Lung (tissue), 12 donors: ENCODE measurements around the gene MIR17HG. TPM values are rescaled to one million over a fixed set of nuclear protein-coding genes. Genes with fewer than 3 reads are reported as not detected.

ENCODE experiments used
- ATAC-seq: fragments of 200-7000 bp; cut with Tn5 transposase; one replicate; pipeline ENCODE4 v1.9.1; 2020; ENCODE audit warnings: moderate number of reproducible peaks; ENCODE audit not compliant: insufficient read depth, low FRiP score
- DNase-seq, 3 donors: peaks; one replicate each; pipeline ENCODE4 v3.0.0-alpha.2; 2013 to 2017
- H3K27ac ChIP-seq, 2 donors: one replicate each; pipeline ENCODE4 v1.5.1; 2013; ENCODE audit warnings: mild to moderate bottlenecking in 2 of 2, moderate library complexity in 2 of 2, control low read depth in 1 of 2, inconsistent platforms in 1 of 2, low read depth in 1 of 2, low read length in 1 of 2
- H3K27me3 ChIP-seq, 3 donors: one replicate each; pipeline ENCODE4 v1.5.1; 2013; ENCODE audit warnings: low read length in 2 of 3; ENCODE audit not compliant: control insufficient read depth in 3 of 3, insufficient read depth in 3 of 3
- H3K36me3 ChIP-seq, 4 donors: one replicate each; pipeline ENCODE4 v1.5.1; 2013; ENCODE audit warnings: low read length in 4 of 4, mild to moderate bottlenecking in 1 of 4, moderate library complexity in 1 of 4; ENCODE audit not compliant: control insufficient read depth in 4 of 4, insufficient read depth in 4 of 4
- H3K4me1 ChIP-seq, 5 donors: one replicate each; pipeline ENCODE4 v1.5.1; 2013; ENCODE audit warnings: low read length in 5 of 5, mild to moderate bottlenecking in 2 of 5, moderate library complexity in 1 of 5; ENCODE audit not compliant: control insufficient read depth in 5 of 5, insufficient read depth in 5 of 5
- H3K4me3 ChIP-seq: one replicate; pipeline ENCODE4 v1.5.1; 2013; ENCODE audit warnings: mild to moderate bottlenecking, control low read depth, moderate library complexity
- H3K9ac ChIP-seq, 2 donors: one replicate each; pipeline ENCODE4 v1.5.1; 2013; ENCODE audit warnings: low read length in 2 of 2, control low read depth in 1 of 2; ENCODE audit not compliant: insufficient read depth in 1 of 2
- H3K9me3 ChIP-seq, 4 donors: one replicate each; pipeline ENCODE4 v1.5.1; 2013; ENCODE audit warnings: low read length in 3 of 4, mild to moderate bottlenecking in 1 of 4, moderate library complexity in 1 of 4; ENCODE audit not compliant: control insufficient read depth in 4 of 4, insufficient read depth in 3 of 4
- WGBS, 2 donors: extraction: QIAGEN DNeasy Blood & Tissue Kit; methylation state at CpG; one replicate each; pipeline ENCODE4 v1.1.7; 2013; 5-methylcytosine and 5-hydroxymethylcytosine counted together
- polyA plus RNA-seq, 2 donors: library from polyadenylated mRNA; stranded (reverse); fragments of 200-250 nt; gene quantifications; one replicate each; pipeline ENCODE4 v1.2.1, GENCODE V29; 2013
- total RNA-seq, 2 donors: library from RNA; depleted of rRNA in 1 of 2; stranded (reverse); fragments of >200 nt in 1 of 2; gene quantifications; one replicate each; pipeline ENCODE4 v1.2.1, GENCODE V29; 2014 to 2021
- TF ChIP-seq, protein P1 (sequence below): IDR thresholded peaks from 2 replicates; pipeline ENCODE4 v1.5.1; 2012; ENCODE audit warnings: mild to moderate bottlenecking; ENCODE audit errors: control extremely low read depth, extremely low read depth
- donor health status: control.
- donor health status: control.
- donor health status: Bipolar disorder and iron deficiency.
- donor health status: healthy.
- donor health status: DM: yes; HTN: yes; CAD: no.

Gene MIR17HG
- total and polyA plus RNA-seq, 4 donors: 0.60 to 8.8 (median 7.1) TPM

- TF ChIP-seq, protein P1, sequence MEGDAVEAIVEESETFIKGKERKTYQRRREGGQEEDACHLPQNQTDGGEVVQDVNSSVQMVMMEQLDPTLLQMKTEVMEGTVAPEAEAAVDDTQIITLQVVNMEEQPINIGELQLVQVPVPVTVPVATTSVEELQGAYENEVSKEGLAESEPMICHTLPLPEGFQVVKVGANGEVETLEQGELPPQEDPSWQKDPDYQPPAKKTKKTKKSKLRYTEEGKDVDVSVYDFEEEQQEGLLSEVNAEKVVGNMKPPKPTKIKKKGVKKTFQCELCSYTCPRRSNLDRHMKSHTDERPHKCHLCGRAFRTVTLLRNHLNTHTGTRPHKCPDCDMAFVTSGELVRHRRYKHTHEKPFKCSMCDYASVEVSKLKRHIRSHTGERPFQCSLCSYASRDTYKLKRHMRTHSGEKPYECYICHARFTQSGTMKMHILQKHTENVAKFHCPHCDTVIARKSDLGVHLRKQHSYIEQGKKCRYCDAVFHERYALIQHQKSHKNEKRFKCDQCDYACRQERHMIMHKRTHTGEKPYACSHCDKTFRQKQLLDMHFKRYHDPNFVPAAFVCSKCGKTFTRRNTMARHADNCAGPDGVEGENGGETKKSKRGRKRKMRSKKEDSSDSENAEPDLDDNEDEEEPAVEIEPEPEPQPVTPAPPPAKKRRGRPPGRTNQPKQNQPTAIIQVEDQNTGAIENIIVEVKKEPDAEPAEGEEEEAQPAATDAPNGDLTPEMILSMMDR: no peak
Measured at GRCh38 chr13:91357613-91358386, 10.3 kb downstream of the MIR17HG start.

GRCh38 chr13:91358387-91358782, 10.9 kb downstream of the MIR17HG start:
- no peak for ATAC-seq
- H3K27ac ChIP-seq: no peak overlapping the region
- 39 to 43% methylated on average over 2 of the region's 2 CpGs for WGBS, 2 donors
- no peak overlapping the region for H3K4me3 ChIP-seq
- TF ChIP-seq, protein P1: no peak
- H3K9ac ChIP-seq: no peak overlapping the region
- peaks cover 0 to 18% (median 9%) of the 10 kb centered on the region in 4 donors for H3K36me3 ChIP-seq
- H3K4me1 ChIP-seq: peaks cover 0 to 13% (median 5%) of the 10 kb centered on the region in 5 donors
- H3K27me3 ChIP-seq: no peaks in the 10 kb centered on the region
- peak in 1 of 3 donors; percentile 39 for DNase-seq
- H3K9me3 ChIP-seq: no peaks in the 10 kb centered on the region

More at GRCh38 chr13:91357613-91358386, 10.3 kb downstream of the MIR17HG start:
- H3K9ac ChIP-seq: no peak overlapping the region
- H3K27me3 ChIP-seq: no peaks in the 10 kb centered on the region
- H3K27ac ChIP-seq: no peak overlapping the region
- H3K9me3 ChIP-seq: no peaks in the 10 kb centered on the region
- peaks cover 0 to 18% (median 5%) of the 10 kb centered on the region in 5 donors for H3K4me1 ChIP-seq
- no peak for DNase-seq
- H3K4me3 ChIP-seq: no peak overlapping the region
- ATAC-seq: no peak
- WGBS, 2 donors: 56 to 66% methylated on average over 7 of the region's 7 CpGs
- peaks cover 0 to 19% (median 9%) of the 10 kb centered on the region in 4 donors for H3K36me3 ChIP-seq

- no peaks in the 10 kb centered on the region for H3K27me3 ChIP-seq
- TF ChIP-seq, protein P1: no peak
- peaks cover 0 to 11% (median 7%) of the 10 kb centered on the region in 4 donors for H3K36me3 ChIP-seq
- H3K9me3 ChIP-seq: no peaks in the 10 kb centered on the region
- H3K9ac ChIP-seq: no peak overlapping the region
- H3K4me3 ChIP-seq: no peak overlapping the region
- peaks cover 0 to 6% (median 0%) of the 10 kb centered on the region in 5 donors for H3K4me1 ChIP-seq
- H3K27ac ChIP-seq: no peak overlapping the region
- DNase-seq: no peak
- WGBS, 2 donors: 83 to 93% methylated on average over 4 of the region's 4 CpGs
- no peak for ATAC-seq
Measured at GRCh38 chr13:91359111-91359510, 11.6 kb downstream of the MIR17HG start.
